PC-3 (cell line): Measurements from ENCODE around the gene IGHMBP2. TPM values are rescaled to one million over a fixed set of nuclear protein-coding genes. Genes with fewer than 3 reads are reported as not detected.
"Not testable (repeated sequence)": the region's sequence is repeated elsewhere in the genome, so short reads cannot be mapped to it uniquely, and the experiment has no call there.

Experiments
- ATAC-seq: fragments of 200-7000 bp; cut with Tn5 transposase; 2 replicates; pipeline ENCODE4 v1.9.1; 2020; ENCODE audit warnings: mild to moderate bottlenecking, moderate library complexity
- BruUV-seq: library from RNA; stranded (reverse); fragments of 400-500 nt; replicated peaks from 2 replicates; lab custom pipeline; 2021; lab: Mats Ljungman, UMichigan
- CTCF ChIA-PET: fragments of 300-600 bp; sonication (Branson Sonifier 250); formaldehyde crosslinking; loops from one replicate; lab custom pipeline; 2022; ENCODE audit warnings: antibody characterized with exemption; lab: Charles Lee
- POLR2A ChIA-PET: fragments of 300-600 bp; sonication (Branson Sonifier 250); formaldehyde crosslinking; loops from one replicate; lab custom pipeline; 2022; ENCODE audit warnings: antibody characterized with exemption; ENCODE audit not compliant: unreplicated experiment; lab: Charles Lee
- DNase-seq: peaks from one replicate; pipeline ENCODE4 v3.0.0-alpha.2; 2015
- H2AFZ ChIP-seq: fragments of 300-600 bp; sonication (generic); 2 replicates; pipeline ENCODE4 v1.6.0; 2016; ENCODE audit warnings: antibody characterized with exemption, low read length
- H3F3A ChIP-seq: fragments of 300-600 bp; sonication (generic); one replicate; pipeline ENCODE4 v1.6.0; 2017; ENCODE audit warnings: antibody characterized with exemption, low read length, control low read depth, mild to moderate bottlenecking; ENCODE audit not compliant: unreplicated experiment
- H3K27ac ChIP-seq: fragments of 300-600 bp; sonication (generic); 2 replicates; pipeline ENCODE4 v1.5.1; 2016; ENCODE audit warnings: mild to moderate bottlenecking, low read length
- H3K27me3 ChIP-seq: fragments of 300-600 bp; sonication (generic); 2 replicates; pipeline ENCODE4 v1.6.1; 2016; ENCODE audit warnings: low read length, mixed read lengths
- H3K36me3 ChIP-seq: fragments of 300-600 bp; sonication (generic); 2 replicates; pipeline ENCODE4 v1.6.1; 2016; ENCODE audit warnings: low read depth, mixed run types, low read length, mixed read lengths
- H3K4me1 ChIP-seq: fragments of 300-600 bp; sonication (generic); 2 replicates; pipeline ENCODE4 v1.5.1; 2016; ENCODE audit warnings: low read length; ENCODE audit not compliant: insufficient read depth
- H3K4me2 ChIP-seq: fragments of 300-600 bp; sonication (generic); 2 replicates; pipeline ENCODE4 v1.6.0; 2016; ENCODE audit warnings: low read length
- H3K4me3 ChIP-seq: fragments of 300-600 bp; sonication (generic); 2 replicates; pipeline ENCODE4 v1.5.1; 2016; ENCODE audit warnings: mild to moderate bottlenecking, low read length, mixed read lengths
- H3K79me2 ChIP-seq: fragments of 300-600 bp; sonication (generic); 2 replicates; pipeline ENCODE4 v1.6.1; 2017; ENCODE audit warnings: low read length, mixed read lengths
- H3K9ac ChIP-seq: fragments of 300-600 bp; sonication (generic); 2 replicates; pipeline ENCODE4 v1.6.0; 2016; ENCODE audit warnings: mild to moderate bottlenecking, low read length
- H3K9me2 ChIP-seq: fragments of 300-600 bp; sonication (generic); replicated peaks from 2 replicates; pipeline ENCODE4 v1.6.1; 2016; ENCODE audit warnings: mixed run types, low read length, mixed read lengths
- H3K9me3 ChIP-seq: fragments of 300-600 bp; sonication (generic); 2 replicates; pipeline ENCODE4 v1.6.1; 2016; ENCODE audit warnings: low read length, mixed read lengths
- H4K20me1 ChIP-seq: fragments of 300-600 bp; sonication (generic); 2 replicates; pipeline ENCODE4 v1.6.1; 2016; ENCODE audit warnings: low read length, mixed read lengths
- EZH2 ChIP-seq: fragments of 300-600 bp; sonication (generic); IDR thresholded peaks from one replicate; pipeline ENCODE4 v1.6.1; 2017; ENCODE audit warnings: antibody characterized with exemption, mild to moderate bottlenecking, low read length; ENCODE audit not compliant: unreplicated experiment
- EZH2phosphoT487 ChIP-seq: fragments of 300-600 bp; sonication (generic); IDR thresholded peaks from 2 replicates; pipeline ENCODE4 v1.6.1; 2018; ENCODE audit warnings: mild to moderate bottlenecking, antibody characterized with exemption, low read length, borderline replicate concordance
- intact Hi-C: fragments of 100-400 bp; cut with micrococcal nuclease; formaldehyde crosslinking; loops from 2 replicates; pipeline ENCODE4 v1.9.0; 2023
- total RNA-seq: library from RNA; depleted of rRNA; stranded (reverse); fragments of >200 nt; gene quantifications from 2 replicates; pipeline ENCODE4 v1.2.3, GENCODE V29; 2014
- TF ChIP-seq, protein P1 (sequence below): fragments of 300-600 bp; sonication (generic); conservative IDR thresholded peaks from 2 replicates; pipeline ENCODE4 v1.5.1; 2017; ENCODE audit warnings: antibody characterized with exemption, low read depth, mild to moderate bottlenecking, low read length

IGHMBP2 gene
- total RNA-seq, 1 experiment from 2014 or later = 20.5 TPM

DNA sequence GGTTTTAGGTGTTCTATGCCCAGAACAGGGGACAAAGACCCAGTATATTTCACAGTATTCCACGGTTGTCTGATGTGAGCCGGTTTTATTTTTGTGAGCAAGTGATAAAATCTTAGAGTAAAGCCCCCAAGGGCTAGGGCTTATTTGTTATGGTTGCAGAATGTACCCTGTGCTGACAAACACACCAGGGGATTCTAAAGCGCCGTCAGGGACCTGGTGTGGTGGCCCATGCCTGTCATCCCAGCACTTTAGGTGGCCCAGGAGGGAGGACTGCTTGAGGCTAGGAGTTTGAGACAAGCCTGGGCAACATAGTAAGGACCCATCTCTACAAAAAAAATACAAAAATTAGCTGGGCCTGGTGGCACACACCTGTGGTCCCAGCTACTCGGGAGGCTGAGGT, 22.8 kb upstream of the IGHMBP2 start:
- Histone ChIP-seq H3K4me2 (no peak overlapping the region), H3K27me3 (no peaks in the 10 kb centered on the region), H3K4me3 (no peak overlapping the region), H3K79me2 (no peaks in the 10 kb centered on the region), H3K9me2 (no peaks in the 10 kb centered on the region), H2AFZ (no peak overlapping the region), H3K27ac (no peak overlapping the region), H4K20me1 (no peaks in the 10 kb centered on the region), H3K36me3 (no peaks in the 10 kb centered on the region), H3K4me1 (no peaks in the 10 kb centered on the region), H3F3A (no peaks in the 10 kb centered on the region), H3K9ac (no peak overlapping the region), H3K9me3 (no peaks in the 10 kb centered on the region)
- no TSS peak for BruUV-seq
- intact Hi-C loops = no loop called here
- CTCF ChIA-PET = no interaction called here
- no peak for TF ChIP-seq EZH2
- POLR2A ChIA-PET = no interaction called here
- ATAC-seq = no peak
- no peak for DNase-seq

DNA sequence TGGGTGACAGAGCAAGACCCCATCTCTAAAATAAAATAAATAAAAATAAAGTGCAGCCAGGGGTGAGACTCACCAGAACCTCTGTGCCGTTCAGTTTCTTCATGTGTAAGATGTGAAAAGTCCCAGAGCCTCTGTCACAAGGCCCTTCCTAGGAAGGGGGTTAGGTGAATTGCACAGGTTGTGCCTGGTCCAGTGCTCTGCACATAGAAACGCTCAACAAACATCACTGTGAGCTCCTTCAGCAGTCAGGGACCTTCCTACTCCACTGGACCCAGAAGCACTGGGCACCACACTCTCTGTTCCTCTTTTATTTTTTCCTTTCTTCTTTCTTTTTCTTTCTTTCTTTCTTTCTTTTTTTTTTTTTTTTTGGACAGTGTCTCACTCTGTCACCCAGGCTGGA, 22.4 kb upstream of the IGHMBP2 start:
- H3F3A ChIP-seq = no peaks in the 10 kb centered on the region
- no peak for ATAC-seq
- DNase-seq = no peak
- no peak for TF ChIP-seq EZH2
- no peak for TF ChIP-seq EZH2phosphoT487
- TF ChIP-seq, protein P1, sequence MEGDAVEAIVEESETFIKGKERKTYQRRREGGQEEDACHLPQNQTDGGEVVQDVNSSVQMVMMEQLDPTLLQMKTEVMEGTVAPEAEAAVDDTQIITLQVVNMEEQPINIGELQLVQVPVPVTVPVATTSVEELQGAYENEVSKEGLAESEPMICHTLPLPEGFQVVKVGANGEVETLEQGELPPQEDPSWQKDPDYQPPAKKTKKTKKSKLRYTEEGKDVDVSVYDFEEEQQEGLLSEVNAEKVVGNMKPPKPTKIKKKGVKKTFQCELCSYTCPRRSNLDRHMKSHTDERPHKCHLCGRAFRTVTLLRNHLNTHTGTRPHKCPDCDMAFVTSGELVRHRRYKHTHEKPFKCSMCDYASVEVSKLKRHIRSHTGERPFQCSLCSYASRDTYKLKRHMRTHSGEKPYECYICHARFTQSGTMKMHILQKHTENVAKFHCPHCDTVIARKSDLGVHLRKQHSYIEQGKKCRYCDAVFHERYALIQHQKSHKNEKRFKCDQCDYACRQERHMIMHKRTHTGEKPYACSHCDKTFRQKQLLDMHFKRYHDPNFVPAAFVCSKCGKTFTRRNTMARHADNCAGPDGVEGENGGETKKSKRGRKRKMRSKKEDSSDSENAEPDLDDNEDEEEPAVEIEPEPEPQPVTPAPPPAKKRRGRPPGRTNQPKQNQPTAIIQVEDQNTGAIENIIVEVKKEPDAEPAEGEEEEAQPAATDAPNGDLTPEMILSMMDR = no peak
- no peak overlapping the region for H3K4me3 ChIP-seq
- H3K4me1 ChIP-seq = no peaks in the 10 kb centered on the region
- H4K20me1 ChIP-seq = no peaks in the 10 kb centered on the region
- H3K4me2 ChIP-seq = no peak overlapping the region
- no peaks in the 10 kb centered on the region for H3K27me3 ChIP-seq
- no peaks in the 10 kb centered on the region for H3K9me3 ChIP-seq
- H3K79me2 ChIP-seq = no peaks in the 10 kb centered on the region
- POLR2A ChIA-PET = no interaction called here
- no peaks in the 10 kb centered on the region for H3K9me2 ChIP-seq
- no TSS peak for BruUV-seq
- CTCF ChIA-PET = no interaction called here
- no peak overlapping the region for H2AFZ ChIP-seq
- no peak overlapping the region for H3K9ac ChIP-seq
- H3K36me3 ChIP-seq = no peaks in the 10 kb centered on the region
- intact Hi-C loops = no loop called here
- no peak overlapping the region for H3K27ac ChIP-seq

DNA sequence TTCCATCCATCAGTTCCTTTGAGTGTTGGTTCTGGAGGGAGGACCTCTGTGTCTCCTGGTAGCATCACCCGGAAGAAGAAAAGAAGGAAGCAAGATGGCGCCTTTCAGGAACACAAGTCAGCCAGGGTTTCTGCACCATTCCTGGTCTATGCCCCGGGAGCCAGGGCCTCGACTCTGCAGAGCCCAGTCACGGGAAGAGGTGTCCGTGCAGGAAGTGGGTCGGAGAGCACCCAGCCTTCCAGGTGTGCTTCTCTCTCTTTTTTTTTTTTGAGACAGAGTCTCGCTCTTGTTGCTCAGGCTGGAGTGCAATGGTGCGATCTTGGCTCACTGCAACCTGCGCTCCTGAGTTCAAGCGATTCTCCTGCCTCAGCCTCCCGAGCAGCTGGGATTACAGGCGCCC, 21.3 kb upstream of the IGHMBP2 start:
- no TSS peak for BruUV-seq
- Histone ChIP-seq H3K36me3 (no peaks in the 10 kb centered on the region), H3K9me2 (no peaks in the 10 kb centered on the region), H3K9ac (no peak overlapping the region), H3K27ac (no peak overlapping the region), H3F3A (no peaks in the 10 kb centered on the region), H3K79me2 (no peaks in the 10 kb centered on the region), H2AFZ (no peak overlapping the region), H4K20me1 (no peaks in the 10 kb centered on the region), H3K9me3 (no peaks in the 10 kb centered on the region), H3K4me3 (no peak overlapping the region), H3K4me2 (no peak overlapping the region), H3K27me3 (no peaks in the 10 kb centered on the region), H3K4me1 (no peaks in the 10 kb centered on the region)
- ChIA-PET POLR2A (interaction anchor here (0.6 kb wide), 1 partner anchor 169 kb away, joined by 5 read pairs; no protein-coding TSS in a partner anchor), CTCF (no interaction called here)
- ATAC-seq = no peak
- DNase-seq = no peak
- intact Hi-C loops = no loop called here
- TF ChIP-seq, protein P1 = no peak
- TF ChIP-seq EZH2 (no peak), EZH2phosphoT487 (no peak)

DNA sequence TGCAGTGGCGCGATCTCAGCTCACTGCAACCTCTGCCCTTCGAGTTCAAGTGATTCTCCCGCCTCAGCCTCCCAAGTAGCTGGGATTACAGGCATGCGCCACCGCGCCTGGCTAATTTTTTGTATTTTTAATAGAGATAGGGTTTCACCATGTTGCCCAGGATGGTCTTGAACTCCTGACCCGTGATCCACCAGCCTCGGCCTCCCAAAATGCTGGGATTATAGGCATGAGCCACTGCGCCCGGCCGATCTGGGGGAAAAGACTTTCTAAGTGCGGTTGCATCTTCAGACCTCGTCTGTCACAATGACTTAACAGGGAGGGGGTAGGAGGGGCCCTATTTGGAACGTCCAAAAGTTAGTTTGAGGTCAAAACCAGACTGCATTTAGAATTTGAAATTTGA, 18.9 kb upstream of the IGHMBP2 start:
- H3K27ac ChIP-seq, H3K9ac ChIP-seq, H4K20me1 ChIP-seq, H3K9me3 ChIP-seq, H3K79me2 ChIP-seq, H3K4me2 ChIP-seq, H3K27me3 ChIP-seq, H2AFZ ChIP-seq, H3K9me2 ChIP-seq, H3K4me1 ChIP-seq, POLR2A ChIA-PET, CTCF ChIA-PET, BruUV-seq, DNase-seq, ATAC-seq, H3K4me3 ChIP-seq, intact Hi-C loops, H3K36me3 ChIP-seq, H3F3A ChIP-seq: not testable (repeated sequence)
